ENCODE results near the gene HLCS. TPM values are rescaled to one million over a fixed set of nuclear protein-coding genes. Genes with fewer than 3 reads are reported as not detected.

HLCS gene
- total RNA-seq, 1 donor from 2014 or later, result 15.3 TPM

Other genes starting within 250 kb of the HLCS start
- 0.26 TPM in 1 of 2 replicates, not detected in the other for gene RIPPLY3, start 40.0 kb upstream of the HLCS start, total RNA-seq
- gene PIGP, start 106.4 kb upstream of the HLCS start, total RNA-seq, result 19.0 and 19.4 TPM in 2 replicates
- gene TTC3, start 106.6 kb upstream of the HLCS start, total RNA-seq, result 62.4 and 63.0 TPM in 2 replicates

Data from activated CD4-positive, alpha-beta T cell treated with anti-CD3 and anti-CD28 coated beads, Interleukin-2, amount 10 ng/mL, durations not matched to agents 24 days and 14 days (primary cell).